HG03064 (cell line): Measurements from ENCODE around the gene SLC25A26.
"Not testable (repeated sequence)": the region's sequence is repeated elsewhere in the genome, so short reads cannot be mapped to it uniquely, and the experiment has no call there.

Source experiments
- ATAC-seq: cut with Tn5 transposase; IDR thresholded peaks from one replicate; pipeline ENCODE4 v1.9.1; 2021; ENCODE audit warnings: low read depth; ENCODE audit not compliant: unreplicated experiment

The SLC25A26 gene

DNA sequence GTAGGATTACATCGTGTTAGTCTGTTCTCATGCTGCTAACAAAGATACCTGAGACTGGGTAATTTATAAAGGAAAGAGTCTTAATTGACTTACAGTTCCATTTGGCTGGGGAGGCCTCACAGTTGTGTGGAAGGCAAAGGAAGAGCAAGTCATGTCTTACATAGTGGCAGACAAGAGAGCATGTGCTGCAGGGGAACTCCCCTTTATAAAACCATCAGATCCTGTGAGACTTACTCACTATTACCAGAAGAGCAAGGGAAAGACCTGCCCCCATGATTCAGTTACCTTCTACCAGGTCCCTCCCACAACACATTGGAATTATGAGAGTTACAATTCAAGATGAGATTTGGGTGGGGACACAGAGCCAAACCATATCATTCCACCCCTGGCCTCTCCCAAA, 3.4 kb downstream of the SLC25A26 start:
- no peak for ATAC-seq

DNA sequence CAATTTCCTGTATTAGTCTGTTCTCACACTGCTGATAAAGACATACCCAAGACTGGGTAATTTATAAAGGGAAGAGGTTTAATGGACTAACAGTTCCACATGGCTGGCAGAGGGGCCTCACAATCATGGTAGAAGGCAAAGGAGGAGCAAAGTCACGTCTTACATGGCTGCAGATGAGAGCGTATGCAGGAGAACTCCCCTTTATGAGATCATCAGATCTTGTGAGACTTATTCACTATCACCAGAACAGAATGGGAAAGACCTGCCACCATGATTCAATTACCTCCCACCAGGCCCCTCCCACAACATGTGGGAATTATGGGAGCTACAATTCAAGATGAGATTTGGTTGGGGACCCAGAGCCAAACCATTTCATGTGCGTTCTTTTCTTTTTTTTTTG, 5.3 kb downstream of the SLC25A26 start:
- ATAC-seq: not testable (repeated sequence)

DNA sequence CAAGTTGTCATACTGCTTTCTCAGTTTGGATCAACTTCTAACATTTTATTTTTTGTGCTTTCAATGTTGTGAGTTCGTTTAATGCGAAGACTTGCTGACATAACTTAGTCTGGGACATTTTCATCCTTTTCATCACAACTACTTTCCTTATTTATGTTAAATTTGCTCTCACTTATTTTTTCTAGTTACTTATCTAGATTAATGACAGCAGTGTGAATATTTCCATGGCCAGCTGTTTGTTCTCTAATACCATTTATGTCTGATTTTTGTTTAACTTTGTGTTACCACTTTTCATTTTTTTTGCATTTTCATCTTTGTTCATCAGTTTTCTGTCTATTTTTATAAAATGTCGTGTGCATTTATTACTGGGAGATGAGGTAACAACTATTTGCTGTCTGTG, 6.2 kb downstream of the SLC25A26 start:
- ATAC-seq: no peak

DNA sequence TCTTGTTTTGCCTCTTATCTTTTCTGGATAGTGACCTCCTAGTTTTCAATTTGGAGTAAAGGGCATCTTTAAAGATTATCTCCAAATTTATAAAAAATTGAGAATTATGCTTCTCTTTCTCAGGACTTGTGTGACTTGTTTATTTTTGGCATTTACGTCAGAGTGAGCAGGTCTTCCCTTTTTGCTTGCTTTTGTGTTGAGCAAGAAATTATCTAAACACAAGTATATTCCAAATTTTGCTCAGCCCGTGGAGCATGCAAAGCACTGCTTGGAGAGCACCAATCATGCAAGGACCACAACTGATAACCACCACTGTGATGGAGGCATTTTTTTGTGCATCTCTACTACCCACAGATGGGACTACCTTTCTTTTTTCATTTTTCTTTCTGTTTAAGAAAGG, 7.1 kb downstream of the SLC25A26 start:
- ATAC-seq: no peak

DNA sequence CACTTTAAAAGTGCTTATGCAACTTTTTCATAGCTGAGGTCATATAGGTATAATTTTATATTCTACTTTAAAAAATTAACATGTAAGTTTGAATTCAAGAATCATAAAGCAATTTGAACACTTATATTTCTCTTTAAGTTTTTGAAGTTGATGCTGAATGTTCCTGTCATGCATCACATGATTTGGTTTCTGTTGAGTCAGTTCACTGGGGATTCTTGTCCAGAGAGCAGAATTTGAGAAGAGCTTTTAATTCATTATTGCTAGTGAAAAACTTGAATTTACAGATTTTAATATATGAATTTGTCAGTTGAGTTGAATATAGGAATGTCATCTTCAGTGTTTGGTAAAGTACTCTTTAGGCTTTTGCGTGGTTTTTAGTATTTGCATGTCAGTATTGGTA, 7.9 kb downstream of the SLC25A26 start:
- no peak for ATAC-seq

DNA sequence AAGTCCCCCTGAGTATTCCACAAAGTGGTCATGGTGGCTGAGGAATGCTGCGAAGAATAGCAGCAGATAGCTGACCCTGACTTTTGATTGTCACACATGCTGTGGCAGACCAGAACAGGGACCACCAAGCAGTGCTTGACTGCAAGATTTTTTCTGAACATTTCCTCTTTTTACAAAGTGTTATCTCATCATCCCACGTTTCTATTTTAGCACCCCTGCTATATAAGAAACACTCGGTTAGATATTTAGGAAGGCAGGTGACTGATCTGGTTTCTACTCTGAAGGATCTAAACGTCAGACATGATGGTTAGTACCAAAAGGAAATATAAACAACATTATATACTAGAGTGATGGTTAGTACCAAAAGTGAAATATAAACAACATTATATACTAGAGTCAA, 9.1 kb downstream of the SLC25A26 start:
- no peak for ATAC-seq

DNA sequence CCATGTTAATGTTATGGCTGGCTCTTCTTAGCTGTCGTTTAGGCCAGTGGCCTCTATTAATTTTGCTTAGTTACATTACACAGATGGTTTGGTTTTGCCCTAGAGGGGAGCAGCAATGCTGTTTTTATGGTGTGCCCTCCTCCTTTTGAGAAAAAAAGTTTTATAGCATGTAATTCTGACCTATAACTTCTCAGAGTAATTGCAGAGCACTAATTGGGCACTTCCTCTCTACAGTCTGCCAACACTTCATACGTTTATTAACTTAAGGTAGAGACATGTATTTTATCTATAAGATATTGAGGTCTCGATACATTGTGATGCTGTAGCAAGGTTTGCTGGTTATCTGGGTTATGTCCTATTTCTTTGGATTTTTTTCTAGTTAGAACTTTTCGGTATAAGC, 12.2 kb downstream of the SLC25A26 start:
- ATAC-seq: no peak

DNA sequence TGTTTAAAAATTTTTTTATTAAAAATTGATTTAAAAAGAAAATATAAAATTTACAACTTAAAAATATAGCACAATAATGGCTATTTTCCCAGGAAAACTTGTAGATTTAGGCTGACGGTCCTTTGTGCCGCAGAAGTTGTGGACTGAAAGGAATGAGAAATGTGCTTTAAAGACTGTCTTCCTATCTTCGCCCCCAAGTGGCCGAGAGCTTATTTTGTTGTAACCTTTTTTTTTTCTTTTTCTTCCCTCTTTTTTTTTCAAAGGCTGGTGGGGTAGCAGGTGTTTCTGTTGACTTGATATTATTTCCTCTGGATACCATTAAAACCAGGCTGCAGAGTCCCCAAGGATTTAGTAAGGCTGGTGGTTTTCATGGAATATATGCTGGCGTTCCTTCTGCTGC, 15.5 kb downstream of the SLC25A26 start:
- ATAC-seq: no peak

DNA sequence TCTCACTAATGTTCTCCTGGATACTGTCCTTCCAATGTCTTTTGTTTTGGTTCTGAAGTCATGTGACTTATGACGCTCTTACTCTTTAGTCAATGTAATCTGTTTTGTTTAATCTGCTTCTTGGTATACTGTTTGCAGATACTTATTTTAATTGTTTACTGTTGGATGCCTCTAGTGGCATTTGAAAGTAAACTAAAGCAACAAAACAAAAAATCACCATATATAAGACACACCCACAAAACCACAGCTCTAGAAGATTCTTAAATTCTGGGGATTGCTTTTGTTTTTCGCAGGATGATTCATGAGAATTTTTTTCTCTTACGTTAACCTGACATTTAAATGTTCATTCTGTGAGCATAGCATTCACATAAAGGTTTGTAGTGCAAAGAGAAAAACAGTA, 16.8 kb downstream of the SLC25A26 start:
- ATAC-seq: no peak

DNA sequence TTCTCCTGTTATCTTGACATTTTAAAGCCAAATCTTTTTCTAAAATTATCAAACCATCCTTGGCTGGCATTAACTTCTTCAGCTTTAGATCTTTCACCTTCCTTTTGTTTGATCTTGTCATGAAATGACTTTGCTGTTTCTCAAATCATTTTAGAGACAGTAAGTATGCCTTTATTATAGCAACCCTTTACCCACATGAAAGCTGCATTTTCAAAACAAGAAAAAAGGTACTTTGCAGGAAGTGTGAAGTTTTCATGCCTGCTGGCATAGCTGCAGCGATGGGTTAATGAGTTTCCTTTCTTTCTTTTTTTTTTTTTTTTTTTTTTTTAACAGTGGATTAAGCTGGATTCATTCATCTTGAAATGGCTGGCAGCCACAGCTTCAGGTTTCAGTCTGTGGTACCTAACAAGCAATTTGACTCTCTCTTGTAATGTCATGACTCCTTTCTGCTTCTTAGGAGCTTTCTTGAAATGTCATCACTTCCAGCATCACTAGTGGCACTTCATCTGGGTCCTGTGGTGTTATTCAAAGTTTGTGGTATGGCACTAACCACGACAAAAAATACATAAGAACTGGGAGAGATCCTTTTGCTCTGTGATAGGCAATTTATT, 18.8 kb downstream of the SLC25A26 start:
- no peak for ATAC-seq

DNA sequence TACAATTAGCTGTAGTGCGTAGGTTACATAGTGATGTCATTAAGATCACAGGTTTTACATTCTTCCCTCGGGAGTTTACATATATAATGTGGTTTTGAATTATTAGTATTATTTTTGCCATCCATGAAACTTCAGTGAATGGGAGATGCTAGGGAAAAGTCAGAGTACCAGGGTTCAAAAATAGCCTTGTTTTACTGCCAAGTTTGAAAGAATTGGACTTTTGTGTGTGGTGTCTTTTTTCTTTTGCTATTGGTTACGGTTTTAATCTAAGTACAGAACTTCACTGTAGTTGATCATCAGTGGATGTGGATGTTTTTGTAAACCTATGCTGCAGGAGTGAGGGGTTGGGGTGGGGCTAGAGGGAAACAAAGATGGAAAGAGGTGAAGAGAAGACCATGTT, 20.7 kb downstream of the SLC25A26 start:
- ATAC-seq: no peak

DNA sequence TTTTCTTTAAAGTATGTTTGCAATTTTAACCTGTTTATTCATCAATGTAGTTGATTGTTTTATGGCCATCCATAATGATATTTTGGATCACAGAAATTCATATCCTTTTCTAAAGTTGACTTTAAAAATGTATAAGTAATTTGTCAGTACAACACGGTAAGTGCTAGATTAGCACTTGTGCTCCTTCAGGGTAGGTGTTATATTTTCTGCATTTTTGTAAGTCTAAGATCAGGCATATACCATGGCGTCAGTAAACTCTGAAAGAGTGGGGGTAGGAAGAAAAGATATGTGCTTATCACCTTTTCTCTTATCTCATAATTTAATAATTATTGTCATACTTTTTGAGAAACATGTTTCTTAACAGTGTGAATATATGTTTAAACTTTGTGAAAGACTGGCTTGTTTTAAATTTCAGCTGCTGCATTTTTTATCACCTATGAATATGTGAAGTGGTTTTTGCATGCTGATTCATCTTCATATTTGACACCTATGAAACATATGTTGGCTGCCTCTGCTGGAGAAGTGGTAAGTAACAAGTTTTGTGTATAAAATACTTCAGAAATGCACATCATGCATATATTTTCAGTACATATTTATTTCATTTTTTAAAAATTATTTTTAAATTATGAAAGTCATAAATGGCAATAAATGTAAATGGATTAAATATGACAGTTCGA, 22.1 kb downstream of the SLC25A26 start:
- no peak for ATAC-seq

DNA sequence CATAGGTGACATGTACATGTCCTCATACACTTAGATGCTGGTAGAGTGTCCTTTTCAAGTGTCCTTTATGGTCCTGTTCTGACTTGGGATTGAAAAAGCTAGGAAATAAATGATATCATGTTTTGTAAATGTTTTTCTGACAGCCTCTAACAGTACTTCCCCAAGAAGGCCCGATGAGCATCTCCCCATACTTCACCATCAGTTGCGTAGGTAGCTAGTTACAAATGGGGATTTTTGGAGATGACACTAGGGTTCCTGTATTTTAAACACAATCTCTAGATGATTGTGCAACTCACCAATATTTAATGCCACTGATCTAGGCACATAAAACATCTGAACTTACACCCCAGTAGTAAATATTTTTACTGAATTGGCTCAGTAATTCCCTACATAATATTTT, 27.8 kb downstream of the SLC25A26 start:
- no peak for ATAC-seq

DNA sequence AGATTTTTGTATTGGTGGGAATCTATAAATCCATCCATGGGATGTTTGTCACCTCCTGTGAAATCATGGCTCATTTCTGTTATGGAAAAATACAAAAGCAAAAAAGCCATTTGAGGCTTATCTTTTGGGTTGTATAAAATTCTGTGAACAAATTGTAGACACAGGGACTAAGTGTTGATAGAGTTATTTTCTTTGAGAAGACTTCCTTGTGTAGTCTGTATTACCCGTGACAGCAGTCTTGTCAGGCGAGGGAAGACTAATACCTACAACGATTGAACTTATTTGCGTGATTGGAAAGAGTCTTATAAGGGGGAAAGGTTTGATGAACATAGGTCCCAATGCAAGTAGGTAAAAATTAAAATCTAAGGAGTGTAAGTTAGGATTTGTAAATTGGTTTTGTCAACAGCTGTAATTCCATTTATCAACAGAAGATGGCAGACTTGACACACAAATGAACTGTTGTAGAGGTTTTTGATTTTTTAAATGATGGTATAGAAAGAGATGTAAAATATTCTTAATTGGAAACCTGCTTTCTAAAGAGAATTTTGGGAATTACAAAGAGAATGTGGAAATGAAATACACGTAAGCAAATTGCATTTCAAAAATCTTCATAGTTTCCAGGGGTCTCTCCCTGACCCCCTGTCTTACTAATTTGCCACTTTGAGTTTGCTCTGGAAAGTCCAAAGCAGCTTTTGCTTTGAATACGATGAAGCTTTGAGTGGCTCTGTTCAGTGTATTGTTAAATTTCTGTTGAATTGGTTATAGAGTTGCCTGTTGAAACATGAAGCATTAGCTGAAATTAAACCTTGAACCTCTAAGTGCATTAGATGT, 33.2 kb downstream of the SLC25A26 start:
- ATAC-seq: no peak

DNA sequence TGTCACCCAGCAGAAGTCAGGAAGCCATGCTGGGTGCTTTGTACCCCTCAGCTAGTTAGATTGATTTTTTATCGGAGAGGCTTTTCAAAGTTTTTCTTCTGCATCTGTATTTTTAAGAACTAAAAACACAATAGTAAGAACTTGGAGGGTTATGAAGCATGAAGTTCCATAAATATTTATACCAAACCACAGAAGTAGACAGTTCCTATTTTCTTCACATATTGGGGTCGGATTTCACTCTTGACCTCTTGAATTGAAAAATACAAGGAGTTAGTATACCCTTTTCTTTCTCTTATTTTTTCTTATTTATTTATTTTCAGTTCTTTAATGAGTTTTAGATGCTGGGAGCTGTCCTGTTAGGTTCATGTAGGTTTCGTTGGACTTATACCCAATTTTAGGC, 35.1 kb downstream of the SLC25A26 start:
- no peak for ATAC-seq

DNA sequence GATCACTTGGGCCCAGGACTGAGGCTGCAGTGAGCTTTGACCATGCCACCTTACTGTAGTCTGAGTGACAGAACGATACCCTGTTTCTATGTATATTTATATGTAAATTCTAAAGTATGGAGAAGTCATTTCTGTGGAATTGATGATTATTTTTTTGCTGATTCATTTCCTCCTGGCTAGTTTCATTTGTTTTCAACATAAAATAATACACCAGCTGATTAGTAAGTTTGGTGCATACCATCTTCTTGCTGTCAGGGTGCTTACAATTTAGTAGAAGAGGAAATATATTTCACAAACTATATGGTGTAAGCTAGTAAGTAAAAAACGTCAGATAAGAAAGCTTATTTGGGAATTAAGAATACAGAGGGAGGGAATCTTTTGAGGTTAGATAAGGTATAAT, 36.0 kb downstream of the SLC25A26 start:
- ATAC-seq: no peak

DNA sequence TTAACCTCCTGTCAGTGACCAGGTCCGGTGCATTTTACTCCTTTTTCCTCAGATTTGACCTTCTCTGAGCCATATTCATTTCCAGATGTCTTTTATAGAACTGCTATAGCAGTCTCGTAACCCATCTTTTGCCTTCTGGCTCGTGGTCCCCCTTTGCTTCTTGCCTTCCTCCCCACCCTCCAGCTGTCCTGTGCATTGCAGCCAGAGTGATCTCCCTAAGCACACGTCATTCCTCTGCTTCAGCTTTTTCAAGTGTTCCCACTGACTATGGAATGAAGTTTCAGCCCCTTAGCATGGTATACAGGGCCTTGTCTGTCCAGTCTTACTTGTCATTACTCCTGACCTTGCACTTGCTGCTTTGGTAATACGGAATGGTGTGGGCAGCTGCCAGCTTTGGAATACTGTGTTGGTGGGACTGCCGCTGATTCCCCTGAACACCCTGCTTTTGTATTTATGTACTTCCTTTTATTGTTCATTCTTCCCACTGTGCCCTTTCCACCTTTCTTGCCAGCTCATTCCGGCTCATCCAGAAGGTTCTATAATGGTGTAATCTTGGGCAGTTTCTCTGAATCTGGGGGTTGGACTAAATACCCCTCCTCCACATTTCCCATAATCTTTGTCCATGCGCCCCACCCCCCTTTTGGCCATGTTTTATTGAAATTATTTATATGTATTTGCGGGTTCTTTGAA, 38.9 kb downstream of the SLC25A26 start:
- ATAC-seq: no peak

DNA sequence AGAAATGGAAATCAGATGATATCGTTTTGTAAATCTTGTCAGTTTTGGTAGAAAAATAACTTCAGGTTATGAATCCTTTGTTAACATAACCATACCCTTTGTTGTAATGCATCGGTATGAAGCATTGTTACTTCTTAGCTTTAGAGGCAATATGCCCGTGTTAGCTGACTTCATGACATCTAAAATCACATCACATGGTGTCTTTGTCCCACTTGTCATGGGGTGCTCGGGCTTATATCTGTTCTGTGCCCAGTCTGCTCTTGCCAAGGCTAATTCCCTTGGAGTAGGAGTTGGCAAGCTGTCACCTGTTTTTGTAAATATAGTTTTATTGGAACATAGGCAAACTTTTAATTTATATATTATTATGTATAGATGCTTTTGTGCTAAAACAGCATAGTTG, 39.6 kb downstream of the SLC25A26 start:
- ATAC-seq: no peak

DNA sequence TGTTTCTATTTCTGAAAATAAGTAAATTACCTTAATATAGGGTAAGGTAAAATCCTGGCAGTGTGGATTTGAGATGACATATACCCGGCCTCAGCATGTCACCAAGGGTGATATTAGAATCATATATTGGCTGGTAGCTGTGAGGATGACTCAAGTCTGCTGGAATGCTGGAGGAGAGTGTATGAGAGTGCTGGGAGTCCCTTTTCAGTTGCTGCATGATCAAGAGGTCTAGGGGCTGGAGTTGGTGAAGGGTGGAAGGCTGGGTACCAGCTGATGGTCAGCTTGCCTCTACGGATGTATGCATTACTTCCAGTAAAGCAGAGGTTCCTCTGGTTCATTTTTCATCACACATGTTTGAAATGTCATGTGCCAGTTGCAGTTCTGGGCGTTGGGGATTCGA, 40.6 kb downstream of the SLC25A26 start:
- ATAC-seq: no peak

DNA sequence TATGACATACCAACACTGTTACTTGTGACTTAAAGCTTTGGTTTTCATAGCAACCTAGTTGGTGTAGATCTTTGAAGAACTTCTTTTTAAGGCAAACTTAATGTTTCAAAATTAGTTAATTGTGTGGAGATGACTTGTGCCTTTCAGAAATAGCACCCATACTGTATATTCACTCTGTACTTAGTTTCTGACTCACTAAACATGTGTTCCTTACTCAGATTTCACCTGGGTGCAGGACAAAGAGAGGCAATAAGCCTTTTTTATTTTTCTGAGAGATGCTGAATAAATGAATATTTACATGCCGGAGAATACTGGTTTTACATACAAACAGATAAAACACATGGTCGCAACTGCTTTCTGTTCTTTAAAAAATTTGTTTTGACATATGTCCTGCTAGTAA, 44.8 kb downstream of the SLC25A26 start:
- ATAC-seq: no peak

DNA sequence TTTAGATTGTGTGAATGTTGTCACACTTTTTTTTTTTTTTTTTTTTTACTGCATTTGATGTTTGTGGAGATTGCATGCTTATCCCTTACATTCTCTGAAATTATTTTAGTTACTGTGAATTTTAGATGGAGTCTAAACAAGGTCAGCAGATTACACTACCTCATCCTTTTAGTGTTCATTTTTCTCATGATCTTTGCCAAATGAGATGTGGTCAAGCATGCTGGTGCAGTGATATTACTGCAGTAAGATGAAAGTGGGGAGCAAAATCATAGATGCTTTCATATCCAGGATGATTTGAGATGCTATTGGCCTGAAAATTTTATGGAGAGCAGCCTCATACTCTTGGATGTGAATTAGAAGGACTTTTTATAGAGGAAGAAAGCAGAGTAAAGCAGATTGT, 45.8 kb downstream of the SLC25A26 start:
- ATAC-seq: no peak
